Measurements from ENCODE around the gene SERPINB2.

DNA sequence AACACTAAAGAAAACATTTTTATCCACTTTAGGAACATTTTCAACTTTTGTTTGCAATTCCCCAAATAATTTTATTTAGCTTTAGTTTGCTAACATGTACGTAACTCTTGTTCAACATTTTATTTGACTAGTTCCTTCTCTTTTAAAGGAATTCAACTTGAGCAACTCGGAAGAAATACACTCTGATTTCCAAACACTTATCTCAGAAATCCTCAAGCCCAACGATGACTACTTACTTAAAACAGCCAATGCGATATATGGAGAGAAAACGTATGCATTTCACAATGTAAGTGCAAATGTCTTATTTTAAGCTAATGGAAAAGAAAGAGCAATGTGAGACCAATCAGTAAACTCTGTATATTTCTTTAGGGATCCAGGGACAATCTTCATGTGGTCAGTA, 30.3 kb downstream of the SERPINB2 start:
- no peak for TF ChIP-seq EZH2 (IDR thresholded peaks at IDR 0.05)
- no peak for TF ChIP-seq POLR2AphosphoS5 (IDR thresholded peaks at IDR 0.05; ENCODE audit: low read depth, low read length)
- TF ChIP-seq, protein P1, sequence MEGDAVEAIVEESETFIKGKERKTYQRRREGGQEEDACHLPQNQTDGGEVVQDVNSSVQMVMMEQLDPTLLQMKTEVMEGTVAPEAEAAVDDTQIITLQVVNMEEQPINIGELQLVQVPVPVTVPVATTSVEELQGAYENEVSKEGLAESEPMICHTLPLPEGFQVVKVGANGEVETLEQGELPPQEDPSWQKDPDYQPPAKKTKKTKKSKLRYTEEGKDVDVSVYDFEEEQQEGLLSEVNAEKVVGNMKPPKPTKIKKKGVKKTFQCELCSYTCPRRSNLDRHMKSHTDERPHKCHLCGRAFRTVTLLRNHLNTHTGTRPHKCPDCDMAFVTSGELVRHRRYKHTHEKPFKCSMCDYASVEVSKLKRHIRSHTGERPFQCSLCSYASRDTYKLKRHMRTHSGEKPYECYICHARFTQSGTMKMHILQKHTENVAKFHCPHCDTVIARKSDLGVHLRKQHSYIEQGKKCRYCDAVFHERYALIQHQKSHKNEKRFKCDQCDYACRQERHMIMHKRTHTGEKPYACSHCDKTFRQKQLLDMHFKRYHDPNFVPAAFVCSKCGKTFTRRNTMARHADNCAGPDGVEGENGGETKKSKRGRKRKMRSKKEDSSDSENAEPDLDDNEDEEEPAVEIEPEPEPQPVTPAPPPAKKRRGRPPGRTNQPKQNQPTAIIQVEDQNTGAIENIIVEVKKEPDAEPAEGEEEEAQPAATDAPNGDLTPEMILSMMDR (IDR thresholded peaks at IDR 0.05 in 2 of 3, conservative IDR thresholded peaks at IDR 0.05 in 1 of 3; ENCODE audit: borderline replicate concordance in 1 of 3, insufficient read depth in 1 of 3, low read depth in 2 of 3, low read length in 2 of 3) = no peak
- no peak for TF ChIP-seq CEBPB (IDR thresholded peaks at IDR 0.05; ENCODE audit: low read depth)
- no peak for TF ChIP-seq POLR2A (IDR thresholded peaks at IDR 0.05; ENCODE audit: borderline replicate concordance, extremely low read depth, insufficient read depth, insufficient read length)
- no peak for TF ChIP-seq SIN3A (IDR thresholded peaks at IDR 0.05; ENCODE audit: low read depth)
- TF ChIP-seq, protein P2, sequence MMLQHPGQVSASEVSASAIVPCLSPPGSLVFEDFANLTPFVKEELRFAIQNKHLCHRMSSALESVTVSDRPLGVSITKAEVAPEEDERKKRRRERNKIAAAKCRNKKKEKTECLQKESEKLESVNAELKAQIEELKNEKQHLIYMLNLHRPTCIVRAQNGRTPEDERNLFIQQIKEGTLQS (IDR thresholded peaks at IDR 0.05) = no peak
- TF ChIP-seq JUND (IDR thresholded peaks at IDR 0.05) = no peak
- TF ChIP-seq EGR1 (IDR thresholded peaks at IDR 0.05; ENCODE audit: low read depth) = no peak
- no peak for TF ChIP-seq RAD21 (IDR thresholded peaks at IDR 0.05; ENCODE audit: low read depth)
